Left colon (tissue), 2 donors: ENCODE results near the gene LRRC8D. TPM values are rescaled to one million over a fixed set of nuclear protein-coding genes. Genes with fewer than 3 reads are reported as not detected.
A peak's percentile ranks its signal among the peaks of the same experiment; 100 is the strongest.

Experiments
- ATAC-seq: fragments of 200-7000 bp; cut with Tn5 transposase; one replicate; pipeline ENCODE4 v1.9.1; 2020; ENCODE audit warnings: mild to moderate bottlenecking, moderate library complexity
- DNase-seq, 2 donors: peaks; one replicate each; pipeline ENCODE4 v3.0.0-alpha.2; 2020
- intact Hi-C, 2 donors: fragments of 100-400 bp; cut with DNase I in 1 of 2; cut with micrococcal nuclease in 1 of 2; formaldehyde crosslinking; loops; one replicate each; pipeline versions ENCODE4 v1.11.2 to v1.14.0; 2022; cut with DNase I, micrococcal nuclease
- total RNA-seq, 2 donors: library from RNA; stranded (reverse); fragmentation: NEBNext Ultra II Directional; extraction: Animal tissue kit (Norgen Biotek cat#: 25700); gene quantifications; one replicate each; pipeline ENCODE4 v1.2.1, GENCODE V29; 2021
- donor health status: DM: no; HTN: no; CAD: no.
- donor health status: DM: yes; HTN: yes; CAD: no.

Gene LRRC8D
- total RNA-seq, 2 donors from 2014 or later: 36.6 to 48.0 TPM

- ATAC-seq (no peak), DNase-seq (no peak)
- intact Hi-C loops: loop anchor here in 1 of 2 donors (10.0 kb wide), 1 partner anchor 182 kb away; no protein-coding TSS in a partner anchor
Observed at GRCh38 chr1:89802841-89803240, 18.0 kb upstream of the LRRC8D start.

GRCh38 chr1:89804642-89805237, 16.1 kb upstream of the LRRC8D start:
- intact Hi-C loops: loop anchor here (2.0 to 10.0 kb wide), 2 partner anchors 180 to 182 kb away; no protein-coding TSS in a partner anchor
- ATAC-seq (peak; percentile 93), DNase-seq (peak; percentile 72 to 90)

- no peak for DNase-seq
- no peak for ATAC-seq
- intact Hi-C loops: loop anchor here in 1 of 2 donors (10.0 kb wide), 1 partner anchor 178 kb away; no protein-coding TSS in a partner anchor
Observed at GRCh38 chr1:89806616-89807015, 14.2 kb upstream of the LRRC8D start.

- intact Hi-C loops: loop anchor here in 1 of 2 donors (10.0 kb wide), 1 partner anchor 177 kb away; no protein-coding TSS in a partner anchor
- ATAC-seq (no peak), DNase-seq (no peak)
Observed at GRCh38 chr1:89807503-89807902, 13.3 kb upstream of the LRRC8D start.

- no peak for DNase-seq
- intact Hi-C loops: loop anchor here in 1 of 2 donors (10.0 kb wide), 1 partner anchor 177 kb away; no protein-coding TSS in a partner anchor
- no peak for ATAC-seq
Observed at GRCh38 chr1:89807983-89808382, 12.8 kb upstream of the LRRC8D start.

- ATAC-seq: no peak
- intact Hi-C loops: loop anchor here in 1 of 2 donors (10.0 kb wide), 1 partner anchor 176 kb away; no protein-coding TSS in a partner anchor
- DNase-seq: no peak
Observed at GRCh38 chr1:89808441-89809117, 12.3 kb upstream of the LRRC8D start.

- ATAC-seq: no peak
- DNase-seq: no peak
- intact Hi-C loops: loop anchor here in 1 of 2 donors (10.0 kb wide), 1 partner anchor 175 kb away; no protein-coding TSS in a partner anchor
Observed at GRCh38 chr1:89809556-89809955, 11.3 kb upstream of the LRRC8D start.

GRCh38 chr1:89810302-89810701, 10.5 kb upstream of the LRRC8D start:
- intact Hi-C loops: no loop called here
- DNase-seq: no peak
- no peak for ATAC-seq

- no peak for DNase-seq
- intact Hi-C loops: no loop called here
- ATAC-seq: no peak
Observed at GRCh38 chr1:89810880-89811279, 10.0 kb upstream of the LRRC8D start.

GRCh38 chr1:89812992-89813391, 7.8 kb upstream of the LRRC8D start:
- ATAC-seq (no peak), DNase-seq (peak; percentile 10 to 35)
- intact Hi-C loops: no loop called here

- no peak for DNase-seq
- ATAC-seq: no peak
- intact Hi-C loops: no loop called here
Observed at GRCh38 chr1:89815040-89815439, 5.8 kb upstream of the LRRC8D start.

- intact Hi-C loops: no loop called here
- no peak for ATAC-seq
Observed at GRCh38 chr1:89815611-89816010, 5.2 kb upstream of the LRRC8D start.

GRCh38 chr1:89816366-89816765, 4.5 kb upstream of the LRRC8D start:
- no peak for ATAC-seq
- intact Hi-C loops: no loop called here
- no peak for DNase-seq

More at GRCh38 chr1:89815611-89816010, 5.2 kb upstream of the LRRC8D start:
- DNase-seq: no peak

GRCh38 chr1:89821322-89822108, 683 bp downstream of the LRRC8D start:
- peak; percentile 63 for ATAC-seq
- intact Hi-C loops: no loop called here
- DNase-seq: peak; percentile 70 to 79

- intact Hi-C loops: no loop called here
- ATAC-seq (peak; percentile 11), DNase-seq (peak in 1 of 2 donors; percentile 23)
Observed at GRCh38 chr1:89822109-89822962, 1.5 kb downstream of the LRRC8D start.

GRCh38 chr1:89822999-89823628, 2.3 kb downstream of the LRRC8D start:
- intact Hi-C loops: no loop called here
- ATAC-seq (no peak), DNase-seq (no peak)

- ATAC-seq (no peak), DNase-seq (no peak)
- intact Hi-C loops: no loop called here
Observed at GRCh38 chr1:89823679-89824292, 3.0 kb downstream of the LRRC8D start.

- intact Hi-C loops: no loop called here
- ATAC-seq (no peak), DNase-seq (no peak)
Observed at GRCh38 chr1:89826594-89826993, 5.8 kb downstream of the LRRC8D start.
